Loucy (cell line): ENCODE data around the gene D2HGDH.

Source experiments
- EZH2phosphoT487 ChIP-seq: fragments of 200-600 bp; IDR thresholded peaks from 2 replicates; pipeline ENCODE4 v1.6.1; 2018; ENCODE audit warnings: antibody characterized with exemption, mild to moderate bottlenecking, moderate library complexity, borderline replicate concordance
- TF ChIP-seq, protein P1 (sequence below): fragments of 200-600 bp; sonication (generic); conservative IDR thresholded peaks from 2 replicates; pipeline ENCODE4 v1.5.1; 2014; ENCODE audit warnings: mild to moderate bottlenecking, antibody characterized with exemption, low read length

DNA sequence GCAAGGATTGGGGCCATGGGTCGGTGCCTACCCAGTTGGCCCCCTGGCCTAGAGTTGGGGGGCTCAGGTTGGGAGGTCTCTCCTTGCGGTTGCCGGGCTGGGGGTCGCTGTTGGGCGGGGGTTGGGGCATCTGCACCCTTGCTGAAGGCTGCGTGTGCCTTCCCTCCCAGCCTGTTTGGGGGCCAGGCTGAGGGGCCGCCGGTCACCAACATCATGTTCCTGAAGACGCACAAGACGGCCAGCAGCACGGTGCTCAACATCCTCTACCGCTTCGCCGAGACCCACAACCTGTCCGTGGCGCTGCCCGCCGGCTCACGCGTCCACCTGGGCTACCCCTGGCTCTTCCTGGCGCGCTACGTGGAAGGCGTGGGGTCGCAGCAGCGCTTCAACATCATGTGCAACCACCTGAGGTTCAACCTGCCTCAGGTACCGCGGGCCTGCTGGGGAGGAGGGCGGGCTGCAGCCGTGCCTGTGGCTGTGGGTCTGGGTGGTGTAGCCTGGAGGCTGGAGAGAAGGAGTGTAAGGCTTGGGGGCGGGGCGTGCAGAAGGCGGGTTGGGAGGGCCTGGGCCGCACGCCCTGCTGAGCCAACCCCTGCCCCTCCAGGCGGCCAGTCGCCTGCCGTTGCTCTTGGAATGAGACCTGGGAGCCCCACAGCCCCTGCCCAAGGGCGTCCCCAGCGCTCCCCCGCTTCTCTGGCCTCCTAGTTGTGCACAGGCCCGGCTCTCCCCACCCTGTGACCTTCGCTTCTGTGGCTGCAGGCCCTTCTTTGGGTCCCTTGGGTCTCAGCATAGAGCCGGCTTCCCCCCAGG, 67.4 kb downstream of the D2HGDH start:
- TF ChIP-seq, protein P1, sequence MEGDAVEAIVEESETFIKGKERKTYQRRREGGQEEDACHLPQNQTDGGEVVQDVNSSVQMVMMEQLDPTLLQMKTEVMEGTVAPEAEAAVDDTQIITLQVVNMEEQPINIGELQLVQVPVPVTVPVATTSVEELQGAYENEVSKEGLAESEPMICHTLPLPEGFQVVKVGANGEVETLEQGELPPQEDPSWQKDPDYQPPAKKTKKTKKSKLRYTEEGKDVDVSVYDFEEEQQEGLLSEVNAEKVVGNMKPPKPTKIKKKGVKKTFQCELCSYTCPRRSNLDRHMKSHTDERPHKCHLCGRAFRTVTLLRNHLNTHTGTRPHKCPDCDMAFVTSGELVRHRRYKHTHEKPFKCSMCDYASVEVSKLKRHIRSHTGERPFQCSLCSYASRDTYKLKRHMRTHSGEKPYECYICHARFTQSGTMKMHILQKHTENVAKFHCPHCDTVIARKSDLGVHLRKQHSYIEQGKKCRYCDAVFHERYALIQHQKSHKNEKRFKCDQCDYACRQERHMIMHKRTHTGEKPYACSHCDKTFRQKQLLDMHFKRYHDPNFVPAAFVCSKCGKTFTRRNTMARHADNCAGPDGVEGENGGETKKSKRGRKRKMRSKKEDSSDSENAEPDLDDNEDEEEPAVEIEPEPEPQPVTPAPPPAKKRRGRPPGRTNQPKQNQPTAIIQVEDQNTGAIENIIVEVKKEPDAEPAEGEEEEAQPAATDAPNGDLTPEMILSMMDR: no peak
- TF ChIP-seq EZH2phosphoT487: no peak
